Umbilical cord (tissue), 2 donors: ENCODE measurements around the gene ELOVL7. TPM values are rescaled to one million over a fixed set of nuclear protein-coding genes. Genes with fewer than 3 reads are reported as not detected.
"Not testable (repeated sequence)": the region's sequence is repeated elsewhere in the genome, so short reads cannot be mapped to it uniquely, and the experiment has no call there.

ENCODE experiments used
- DNase-seq: peaks from one replicate; pipeline ENCODE4 v3.0.0-alpha.2; 2015; ENCODE audit warnings: low spot score
- total RNA-seq: library from RNA; depleted of rRNA; stranded (reverse); fragments of >200 nt; gene quantifications from one replicate; pipeline ENCODE4 v1.2.3, GENCODE V29; 2014; ENCODE audit warnings: low replicate concordance; ENCODE audit not compliant: insufficient read depth

ELOVL7 gene
- total RNA-seq, 1 donor from 2014 or later = 1.9 TPM

DNA sequence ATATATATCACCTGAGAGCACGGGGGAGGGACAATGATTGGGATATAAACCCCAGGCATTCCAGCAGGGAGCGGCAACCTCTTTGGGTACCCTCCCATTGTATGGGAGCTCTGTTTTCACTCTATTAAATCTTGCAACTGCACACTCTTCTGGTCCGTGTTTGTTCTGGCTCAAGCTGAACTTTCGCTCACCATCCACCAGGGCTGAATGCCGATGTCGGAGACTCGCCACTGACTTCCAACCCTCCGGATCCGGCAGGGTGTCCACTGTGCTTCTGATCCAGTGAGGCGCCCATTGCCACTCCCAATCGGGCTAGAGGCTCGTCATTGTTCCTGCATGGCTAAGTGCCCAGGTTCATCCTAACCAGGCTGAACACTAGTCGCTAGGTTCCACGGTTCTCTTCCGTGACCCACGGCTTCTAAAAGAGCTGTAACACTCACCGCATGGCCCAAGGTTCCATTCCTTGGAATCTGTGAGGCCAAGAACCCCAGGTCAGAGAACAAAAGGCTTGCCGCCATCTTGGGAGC is 48.6 kb downstream of the ELOVL7 start:
- not testable (repeated sequence) for DNase-seq

DNA sequence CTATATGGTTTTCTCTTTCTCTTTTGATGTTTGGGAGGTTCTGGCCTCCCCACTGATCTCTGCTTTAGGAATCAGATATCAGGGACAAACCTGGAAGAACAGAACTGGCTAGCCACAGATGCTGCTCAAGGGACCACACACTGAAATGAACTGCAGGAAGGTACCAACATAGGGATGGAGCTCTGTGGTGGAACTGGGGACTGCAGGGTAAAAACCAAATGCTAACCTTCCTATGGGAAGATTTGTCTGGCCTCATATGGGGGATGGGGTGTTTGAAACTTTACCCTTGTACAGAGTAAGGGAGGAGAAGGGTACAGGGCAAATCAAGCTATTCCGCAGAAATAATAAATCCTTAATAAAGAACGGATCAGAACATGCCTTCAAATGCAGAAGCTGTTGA is 49.4 kb downstream of the ELOVL7 start:
- DNase-seq = no peak

DNA sequence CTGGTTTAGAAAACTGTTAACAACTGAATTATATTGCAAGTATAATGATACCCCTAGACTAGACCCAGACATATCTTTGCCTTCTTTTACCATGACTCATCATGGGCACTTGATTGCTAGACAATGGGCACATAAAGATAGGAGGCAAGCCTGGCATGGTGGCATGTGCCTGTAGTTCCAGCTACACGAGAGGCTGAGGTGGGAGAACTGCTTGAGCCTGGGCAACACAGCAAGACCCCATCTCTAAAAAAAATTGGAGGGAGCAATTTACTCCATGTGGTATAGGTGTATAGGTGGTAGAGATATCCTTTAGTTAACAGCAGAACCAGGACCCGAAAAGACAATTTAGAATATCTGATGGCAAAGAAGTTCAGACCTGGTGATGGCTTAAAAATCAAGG is 51.6 kb downstream of the ELOVL7 start:
- no peak for DNase-seq

DNA sequence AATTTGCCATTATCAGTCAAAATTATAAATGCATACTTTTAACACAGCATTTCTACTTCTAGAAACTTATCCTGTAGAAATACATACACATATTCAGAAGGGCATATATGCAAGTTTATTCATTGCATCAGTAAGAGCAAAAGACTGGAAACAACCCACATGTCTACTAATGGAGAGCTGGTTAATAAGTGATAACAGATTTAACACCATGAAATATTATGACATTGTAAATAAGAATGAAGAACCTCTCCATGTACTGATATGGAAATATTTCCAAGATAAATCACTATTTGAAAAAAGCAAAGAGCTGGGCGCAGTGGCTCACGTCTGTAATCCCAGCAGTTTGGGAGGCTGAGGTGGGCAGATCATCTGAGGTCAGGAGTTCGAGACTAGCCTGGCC is 54.5 kb downstream of the ELOVL7 start:
- no peak for DNase-seq

DNA sequence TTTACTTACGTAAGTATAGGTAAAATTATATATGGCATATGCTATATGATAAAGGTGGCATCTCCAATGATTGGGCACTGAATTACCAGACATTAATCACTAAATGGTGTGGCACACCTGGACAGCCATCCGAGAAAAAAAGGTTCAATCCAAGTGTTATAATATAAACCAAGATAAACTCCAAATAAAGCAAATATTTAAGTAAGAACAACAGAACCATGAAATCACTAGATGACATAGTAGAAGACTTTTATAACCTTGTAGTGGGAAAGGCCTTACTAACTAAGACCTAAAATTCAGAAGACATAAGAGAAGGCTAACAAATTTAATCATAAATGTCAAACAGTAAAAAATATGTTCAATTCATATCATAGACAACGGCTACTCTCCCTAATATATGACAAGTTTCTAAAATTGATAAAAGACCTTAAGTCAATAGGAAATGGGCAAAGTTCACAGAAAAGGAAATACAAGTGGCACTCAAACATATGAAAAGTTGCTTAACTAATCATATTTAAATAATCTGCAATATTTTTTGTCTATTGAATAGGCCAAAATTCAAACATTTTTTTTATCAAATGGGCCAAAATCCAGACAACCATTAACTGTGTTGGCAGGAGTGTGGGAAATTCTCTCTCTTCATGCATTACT is 55.1 kb downstream of the ELOVL7 start:
- DNase-seq = no peak

DNA sequence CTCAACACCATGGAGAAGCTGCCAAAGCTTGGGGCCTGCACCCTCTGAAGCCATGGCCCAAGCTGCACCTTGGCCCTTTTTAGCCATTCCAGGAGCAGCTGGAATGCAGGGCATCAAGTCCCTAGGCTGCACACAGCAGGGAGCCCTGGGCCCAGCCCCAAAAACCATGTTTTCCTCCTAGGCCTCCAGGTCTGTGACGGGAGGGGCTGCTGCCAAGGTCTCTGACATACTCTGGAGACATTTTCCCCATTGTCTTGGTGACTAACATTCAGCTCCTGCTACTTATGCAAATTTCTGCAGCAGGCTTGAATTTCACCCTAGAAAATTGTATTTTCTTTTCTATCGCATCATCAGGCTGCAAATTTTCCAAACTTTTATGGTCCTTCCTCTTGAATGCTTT is 64.6 kb downstream of the ELOVL7 start:
- DNase-seq = no peak

DNA sequence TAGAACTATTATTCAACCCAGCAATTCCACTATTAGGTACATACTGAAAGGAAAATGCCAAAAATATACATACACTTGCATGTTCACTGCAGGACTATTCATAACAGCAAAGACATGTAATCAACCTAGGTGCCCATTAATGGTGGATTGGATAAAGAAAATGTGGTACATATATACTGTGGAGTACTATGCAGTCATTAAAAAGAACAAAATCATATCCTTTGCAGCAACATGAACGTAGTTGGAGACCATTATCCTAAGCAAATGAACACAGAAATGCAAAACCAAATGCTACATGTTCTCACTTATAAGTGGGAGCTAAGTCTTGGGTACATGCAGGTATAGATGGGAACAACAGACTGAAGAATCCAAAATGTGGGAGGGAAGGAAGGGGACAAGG is 67.7 kb downstream of the ELOVL7 start:
- no peak for DNase-seq

DNA sequence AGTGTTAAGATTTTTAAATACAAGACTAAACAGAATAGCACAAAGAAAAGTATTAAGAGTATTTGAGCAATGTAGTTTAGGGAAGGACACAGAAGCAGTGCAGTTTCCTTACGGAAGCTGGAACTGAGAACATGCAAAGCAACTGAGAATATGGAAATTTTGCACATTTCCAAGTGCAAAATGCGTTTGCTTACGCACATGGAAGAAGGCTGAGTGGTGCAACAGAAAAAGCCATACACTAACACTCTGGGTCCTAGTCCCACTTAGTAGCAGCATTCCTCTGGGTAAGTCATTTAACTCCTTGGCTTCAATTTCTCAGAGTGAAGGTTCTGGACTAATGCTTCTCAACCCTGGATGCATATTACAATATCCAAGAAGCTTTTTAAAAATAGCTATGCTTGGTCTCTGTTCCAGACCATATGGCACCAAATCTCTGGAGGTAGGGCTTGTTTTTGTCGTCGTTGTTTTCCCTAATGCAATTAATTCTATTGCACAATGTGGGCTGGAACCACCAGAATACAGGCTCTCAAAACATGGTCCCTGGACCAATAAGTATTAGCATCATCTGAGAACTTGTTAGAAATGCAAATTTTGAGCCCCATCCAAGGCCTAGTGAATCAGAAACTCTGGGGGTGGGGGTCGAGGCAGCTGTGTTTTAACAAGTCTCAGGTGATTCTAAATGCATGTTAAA is 78.9 kb downstream of the ELOVL7 start:
- no peak for DNase-seq

DNA sequence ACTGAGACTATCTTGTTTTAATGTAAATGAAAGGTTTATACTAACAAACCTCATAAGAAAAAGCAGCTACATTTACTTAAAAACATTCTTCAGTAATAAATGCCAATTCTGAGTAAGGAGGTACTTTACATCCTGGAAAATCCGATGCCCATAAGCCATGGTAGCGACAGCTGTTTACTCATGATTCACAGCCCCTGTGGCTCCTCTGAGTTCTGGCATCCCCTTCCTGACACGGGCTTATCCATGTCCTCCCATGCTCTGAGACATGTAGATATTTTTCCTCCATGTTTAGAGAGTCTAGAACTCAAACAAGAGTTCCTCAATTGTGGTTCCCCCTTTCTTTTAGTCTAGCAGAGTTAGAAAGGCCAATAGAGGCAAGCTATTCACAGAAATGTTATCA is 81.0 kb downstream of the ELOVL7 start:
- no peak for DNase-seq

DNA sequence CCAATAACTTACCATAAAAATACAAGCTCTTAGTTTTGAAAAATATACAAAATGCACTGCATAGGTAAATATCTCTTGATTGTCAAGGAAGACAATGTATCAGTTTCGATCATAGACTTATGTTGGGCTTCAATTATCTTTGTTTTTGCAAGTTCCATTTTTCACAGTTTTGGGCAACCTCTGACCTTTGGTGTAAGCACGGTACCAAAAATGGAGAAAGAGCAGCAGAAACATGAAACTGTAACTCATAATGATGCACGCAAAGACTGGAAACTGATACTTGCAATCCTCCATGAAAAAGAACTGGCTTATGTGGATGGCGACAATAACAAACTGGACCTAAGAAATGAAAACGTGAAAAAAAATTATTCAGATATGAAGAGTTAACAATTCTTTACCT is 89.6 kb downstream of the ELOVL7 start:
- DNase-seq = no peak

DNA sequence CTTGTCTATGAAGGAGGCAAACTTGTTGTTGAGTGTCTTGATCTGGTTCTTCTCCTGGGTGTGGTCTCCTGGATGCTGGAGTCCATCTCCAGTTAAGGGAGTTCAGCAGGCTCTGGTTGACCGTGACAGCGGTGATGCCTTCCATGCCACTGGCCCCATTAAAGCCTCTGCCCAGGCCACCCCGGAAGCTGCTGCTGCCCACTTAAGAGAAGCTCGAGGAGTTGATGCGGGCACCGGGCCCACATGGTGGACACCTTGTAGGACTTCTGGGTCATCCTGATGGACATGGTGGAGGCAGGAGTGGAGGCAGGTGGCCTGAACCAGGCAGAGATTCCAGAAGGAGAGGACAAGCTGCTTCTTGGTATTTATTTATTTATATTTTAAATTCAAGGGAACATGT is 99.4 kb downstream of the ELOVL7 start:
- no peak for DNase-seq

DNA sequence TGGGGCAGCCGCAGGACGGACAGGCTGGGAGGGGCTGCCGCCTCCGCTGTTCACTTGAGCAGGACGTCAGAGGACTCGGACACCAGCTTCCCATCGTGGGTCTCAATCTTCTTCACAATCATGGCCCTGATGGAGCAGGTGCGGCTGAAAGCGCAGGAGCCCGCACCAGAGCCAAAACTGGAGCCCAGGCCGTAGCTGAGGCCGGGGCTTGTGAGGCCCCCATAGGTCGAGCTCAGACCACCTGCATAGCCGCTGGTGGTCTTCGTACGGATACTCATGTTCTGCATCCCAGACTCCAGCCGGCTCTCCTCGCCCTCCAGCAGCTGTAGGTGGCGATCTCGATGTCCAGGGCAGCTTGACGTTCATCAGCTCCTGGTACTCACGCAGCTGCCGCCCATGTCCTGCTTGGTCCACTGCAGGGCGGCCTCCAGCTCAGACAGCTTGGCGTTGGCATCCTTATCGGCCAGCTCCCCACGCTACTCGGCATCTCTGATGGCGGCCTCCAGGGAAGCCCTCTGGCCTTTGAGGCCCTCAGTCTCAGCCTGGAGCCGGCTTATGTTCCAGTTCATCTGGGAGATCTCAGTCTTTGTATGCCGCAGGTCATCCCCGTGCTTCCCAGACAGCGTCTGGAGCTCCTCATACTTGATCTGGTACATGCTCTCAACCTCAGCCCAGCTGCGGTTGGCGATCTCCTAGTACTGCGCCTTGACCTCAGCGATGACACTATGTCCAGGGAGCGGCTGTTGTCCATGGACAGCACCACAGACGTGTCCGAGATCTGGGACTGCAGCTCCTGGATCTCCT is 100.4 kb downstream of the ELOVL7 start:
- no peak for DNase-seq

DNA sequence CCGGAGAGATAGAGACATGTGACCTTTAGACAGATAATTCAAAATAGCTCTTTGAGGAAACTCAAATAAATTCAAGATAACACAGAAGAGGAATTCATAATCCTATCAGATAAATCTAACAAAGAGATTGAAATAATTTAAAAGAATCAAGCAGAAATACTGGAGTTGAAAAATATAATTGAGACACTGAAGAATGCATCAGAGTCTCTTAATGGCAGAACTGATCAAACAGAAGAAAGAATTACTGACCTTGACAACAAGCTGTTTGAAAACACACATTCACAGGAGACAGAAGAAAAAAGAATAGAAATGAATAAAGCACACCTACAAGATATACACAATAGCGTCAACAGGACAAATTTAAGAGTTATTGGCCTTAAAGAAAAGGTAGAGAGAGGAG is 103.7 kb downstream of the ELOVL7 start:
- DNase-seq = no peak

DNA sequence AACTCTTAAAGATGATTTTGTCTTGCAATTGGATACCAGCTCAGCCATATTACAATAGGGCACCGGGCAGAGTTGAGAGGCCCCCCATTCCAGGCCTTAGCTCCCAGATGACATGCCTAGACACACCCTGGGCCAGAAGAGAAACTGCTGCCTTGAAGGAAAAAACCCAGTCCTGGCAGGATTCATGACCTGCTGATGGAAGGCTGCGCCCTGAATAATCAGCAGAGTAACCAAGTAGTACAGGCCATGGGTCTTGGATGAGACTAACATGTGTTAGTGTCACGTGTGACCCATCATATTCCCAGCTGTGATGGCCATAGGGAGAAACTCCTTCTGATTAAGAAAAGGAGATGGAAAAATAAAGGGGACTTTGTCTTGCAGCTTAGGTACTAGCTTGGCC is 105.1 kb downstream of the ELOVL7 start:
- no peak for DNase-seq

DNA sequence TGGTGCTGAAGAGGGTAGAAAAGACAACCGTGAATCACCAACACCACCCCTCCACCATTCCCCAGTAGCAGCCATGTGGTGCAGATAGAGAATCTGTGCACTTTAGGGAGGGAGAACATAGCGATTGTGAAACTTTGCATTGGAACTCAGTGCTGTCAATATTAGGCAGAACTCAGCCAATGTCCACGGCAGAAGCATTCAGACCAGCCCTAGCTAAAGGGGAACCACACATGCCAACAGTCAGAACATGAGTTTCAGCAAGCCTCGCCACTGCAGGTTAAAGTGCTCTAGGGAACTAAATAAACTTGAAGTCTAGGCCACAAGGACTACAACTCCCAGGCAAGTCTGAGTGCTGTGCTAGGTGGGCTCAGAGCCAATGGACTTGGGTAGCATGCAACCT is 105.6 kb downstream of the ELOVL7 start:
- DNase-seq = no peak

DNA sequence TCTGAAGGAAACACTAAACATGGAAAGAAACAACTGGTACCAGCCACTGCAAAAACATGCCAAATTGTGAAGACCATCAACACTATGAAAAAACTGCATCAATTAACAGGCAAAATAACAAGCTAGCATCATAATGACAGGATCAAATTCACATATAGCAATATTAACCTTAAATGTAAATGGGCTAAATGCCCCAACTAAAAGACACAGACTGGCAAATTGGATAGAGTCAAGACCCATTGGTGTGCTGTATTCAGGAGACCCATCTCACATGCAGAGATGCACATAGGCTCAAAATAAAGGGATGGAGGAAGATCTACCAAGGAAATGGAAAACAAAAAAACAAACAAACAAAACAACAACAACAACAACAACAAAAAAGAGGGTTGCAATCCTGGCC is 113.2 kb downstream of the ELOVL7 start:
- DNase-seq = not testable (repeated sequence)

DNA sequence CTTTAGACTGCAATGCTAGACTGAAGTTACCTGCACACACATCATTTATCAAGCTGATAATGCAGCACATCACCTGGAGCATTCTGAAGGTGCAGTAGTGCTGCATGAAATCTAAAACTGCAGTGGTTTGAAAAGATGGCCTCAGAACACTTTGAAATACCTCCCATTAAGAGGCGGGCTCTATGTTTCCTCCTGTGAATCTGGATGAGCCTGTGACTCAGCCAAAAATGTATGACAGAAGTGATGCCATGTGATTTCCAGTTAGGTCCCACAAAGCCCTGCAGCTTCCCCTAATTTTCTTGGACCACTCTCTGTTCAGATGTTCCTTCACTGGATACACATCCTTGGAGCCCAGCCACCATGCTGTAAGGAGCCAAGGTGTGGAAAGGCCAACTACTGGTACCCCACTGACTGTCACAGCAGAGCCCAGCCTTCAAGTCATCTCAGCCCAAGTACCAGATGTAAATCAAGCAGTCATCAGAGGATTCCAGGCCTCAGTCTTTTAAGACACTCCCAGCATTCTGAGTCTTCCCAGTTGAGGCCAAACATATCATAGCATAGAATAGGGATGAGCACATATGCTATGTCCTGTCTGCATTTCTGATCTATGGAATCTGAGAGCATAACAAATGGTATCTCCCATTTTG is 116.9 kb downstream of the ELOVL7 start:
- DNase-seq = no peak

DNA sequence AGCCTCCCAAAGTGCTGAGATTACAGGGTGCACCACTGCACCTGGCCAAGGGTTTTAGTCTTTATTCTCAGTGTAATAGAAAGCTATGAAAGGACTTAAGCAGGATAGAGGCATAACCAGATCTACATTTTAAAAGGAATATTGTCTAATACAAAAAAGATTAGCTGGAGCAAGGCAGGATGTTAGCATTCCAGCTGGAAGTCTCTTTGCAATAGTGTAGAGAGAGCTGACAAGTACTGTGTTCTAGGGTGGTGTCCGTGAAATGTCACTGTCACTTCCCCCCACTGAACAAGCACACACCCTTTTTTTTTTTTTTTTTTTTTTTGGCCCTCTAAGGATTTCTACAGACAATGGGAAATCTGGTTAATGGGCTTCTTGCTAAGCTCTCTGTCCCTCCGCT is 119.9 kb downstream of the ELOVL7 start:
- DNase-seq = no peak

DNA sequence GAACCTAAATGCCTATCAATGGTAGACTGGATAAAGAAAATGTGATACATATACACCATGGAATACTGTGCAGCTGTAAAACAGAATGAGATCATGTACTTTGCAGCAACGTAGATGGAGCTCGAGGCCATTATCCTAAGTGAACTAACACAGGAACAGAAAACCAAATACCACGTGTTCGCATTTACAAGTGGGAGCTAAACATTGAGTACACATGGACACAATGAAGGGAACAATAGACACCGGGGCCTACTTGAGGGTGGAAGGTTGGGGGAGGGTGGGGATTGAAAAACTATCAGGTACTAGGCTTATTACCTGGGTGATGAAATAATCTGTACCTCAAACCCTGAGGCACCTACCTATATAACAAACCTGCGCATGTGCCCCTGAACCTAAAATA is 121.7 kb downstream of the ELOVL7 start:
- DNase-seq = no peak

DNA sequence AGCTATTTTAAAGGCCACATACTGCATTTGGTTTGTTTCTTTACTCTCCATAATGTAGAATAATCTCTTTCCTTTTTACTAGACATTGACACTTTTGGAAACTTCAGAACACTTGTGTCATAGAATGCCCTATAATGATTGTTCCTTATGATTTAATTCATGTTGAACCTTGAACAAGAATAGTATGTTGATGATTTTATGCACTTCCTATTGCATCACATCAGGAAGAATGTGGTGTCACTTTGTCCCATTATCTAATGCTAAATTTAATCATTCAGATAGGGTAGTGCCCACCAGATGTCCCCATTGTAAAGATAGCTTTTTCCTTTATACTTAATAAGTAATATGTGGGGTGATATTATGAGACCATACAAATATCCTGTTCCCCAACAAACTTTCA is 124.7 kb downstream of the ELOVL7 start:
- DNase-seq = no peak

DNA sequence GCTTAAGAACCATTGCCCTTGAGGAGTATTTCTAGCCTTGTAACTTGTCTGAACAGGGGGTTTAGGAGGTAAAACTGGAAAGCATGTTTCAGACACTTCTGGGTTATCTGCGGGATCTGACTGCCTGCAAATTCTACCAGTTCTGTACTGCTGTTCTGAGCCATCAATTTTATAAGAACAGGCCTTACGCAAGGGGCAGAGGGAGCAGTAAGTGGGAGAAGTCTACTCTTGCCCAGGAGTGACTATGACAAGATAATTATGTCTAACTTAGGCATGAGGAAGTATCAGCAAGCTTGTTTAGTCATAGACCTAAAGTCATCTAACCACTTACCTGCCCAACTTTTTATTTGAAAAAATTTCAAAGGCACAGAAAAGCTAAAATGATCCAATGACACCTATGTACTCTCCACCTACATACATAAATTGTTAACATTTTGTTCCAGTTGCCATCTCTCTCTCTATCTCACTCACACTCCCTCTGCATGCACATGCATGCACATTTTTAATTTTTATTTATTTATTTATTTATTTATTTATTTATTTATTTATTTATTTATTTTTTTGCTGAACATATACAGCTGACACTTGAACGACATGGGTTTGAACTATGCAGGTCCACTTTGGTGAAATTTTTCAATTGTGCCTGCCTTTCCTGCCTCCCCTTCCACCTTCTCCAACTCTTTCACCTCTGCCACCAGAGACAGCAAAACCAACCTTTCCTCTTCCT is 125.7 kb downstream of the ELOVL7 start:
- peak; percentile 53 for DNase-seq
